Measurements from ENCODE around the gene TTC34.

Gene TTC34

GRCh38 chr1:2845869-2846268, 44.4 kb upstream of the TTC34 start:
- no peak overlapping the region for H3K4me3 ChIP-seq (ENCODE audit: low read depth, low read length)
- no peak overlapping the region for H3K27ac ChIP-seq
- TF ChIP-seq CTCF (IDR thresholded peaks at IDR 0.05) = no peak

GRCh38 chr1:2840036-2840809, 38.7 kb upstream of the TTC34 start:
- Histone ChIP-seq H3K79me2 (no peaks in the 10 kb centered on the region), H3K4me1 (no peaks in the 10 kb centered on the region), H3K4me2 (ENCODE audit: low read length) (no peak overlapping the region), H3K27ac (no peak overlapping the region), H3K27me3 (ENCODE audit: control insufficient read depth, insufficient read depth, low read length) (no peaks in the 10 kb centered on the region), H3K36me3 (ENCODE audit: control insufficient read depth, insufficient read depth, low read length) (no peaks in the 10 kb centered on the region), H3K9ac (no peak overlapping the region), H3K4me3 (ENCODE audit: low read depth, low read length) (no peak overlapping the region), H2AFZ (no peak overlapping the region), H3K9me3 (ENCODE audit: control insufficient read depth, low read length) (peaks cover 2% of the 10 kb centered on the region)
- no peak for TF ChIP-seq CTCF (IDR thresholded peaks at IDR 0.05)

More at GRCh38 chr1:2845869-2846268, 44.4 kb upstream of the TTC34 start:
- no peaks in the 10 kb centered on the region for H3K4me1 ChIP-seq
- no peaks in the 10 kb centered on the region for H3K79me2 ChIP-seq
- H3K4me2 ChIP-seq (ENCODE audit: low read length) = no peak overlapping the region
- no peaks in the 10 kb centered on the region for H3K36me3 ChIP-seq (ENCODE audit: control insufficient read depth, insufficient read depth, low read length)
- H3K27me3 ChIP-seq (ENCODE audit: control insufficient read depth, insufficient read depth, low read length) = no peaks in the 10 kb centered on the region
- H3K9ac ChIP-seq = no peak overlapping the region
- peaks cover 3% of the 10 kb centered on the region for H3K9me3 ChIP-seq (ENCODE audit: control insufficient read depth, low read length)
- no peak overlapping the region for H2AFZ ChIP-seq

DNA sequence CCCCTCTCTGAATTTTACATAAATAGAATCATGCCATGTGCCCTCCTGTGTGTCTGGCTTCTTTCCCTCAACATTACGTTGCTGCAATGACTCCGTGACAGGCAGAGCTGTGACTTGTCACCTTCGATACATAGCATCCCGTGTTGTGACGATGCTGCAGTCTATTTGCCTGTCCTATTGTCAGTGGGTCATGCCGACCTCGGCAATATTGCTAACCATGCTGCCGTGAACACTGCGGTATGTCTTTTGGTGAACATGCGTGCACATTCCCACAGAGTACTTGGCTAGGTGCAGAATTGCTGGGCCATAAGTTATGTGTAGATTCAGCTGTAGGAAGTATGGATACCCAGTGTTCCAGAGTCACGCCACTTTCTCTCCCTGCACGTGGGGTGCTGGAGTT, 36.3 kb upstream of the TTC34 start:
- H3K9me3 ChIP-seq (ENCODE audit: control insufficient read depth, low read length) = no peaks in the 10 kb centered on the region

DNA sequence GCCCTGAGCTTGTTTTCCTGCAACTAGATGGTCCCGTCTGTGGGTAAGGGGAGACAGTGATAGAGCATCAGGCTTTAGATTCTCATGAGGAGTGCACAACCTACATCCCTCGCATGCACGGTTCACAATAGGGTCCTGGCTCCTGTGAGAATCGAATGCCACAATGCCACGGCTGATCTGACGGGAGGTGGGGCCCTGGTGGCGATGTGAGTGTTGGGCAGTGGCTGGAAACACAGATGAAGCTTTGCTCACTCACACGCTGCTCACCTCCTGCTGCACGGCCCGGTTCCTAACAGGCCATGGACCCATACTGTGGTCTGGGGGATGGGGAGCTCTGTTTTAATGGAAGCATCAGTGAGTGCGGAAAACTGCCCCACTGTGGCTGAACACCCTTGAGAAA, 35.8 kb upstream of the TTC34 start:
- Histone ChIP-seq H3K9me3 (ENCODE audit: control insufficient read depth, low read length) (no peaks in the 10 kb centered on the region), H2AFZ (no peak overlapping the region), H3K9ac (no peak overlapping the region), H3K79me2 (no peaks in the 10 kb centered on the region), H3K27ac (no peak overlapping the region), H3K4me2 (ENCODE audit: low read length) (no peak overlapping the region), H3K4me3 (ENCODE audit: low read depth, low read length) (no peak overlapping the region), H3K27me3 (ENCODE audit: control insufficient read depth, insufficient read depth, low read length) (no peaks in the 10 kb centered on the region), H3K4me1 (no peaks in the 10 kb centered on the region), H3K36me3 (ENCODE audit: control insufficient read depth, insufficient read depth, low read length) (no peaks in the 10 kb centered on the region)
- TF ChIP-seq CTCF (IDR thresholded peaks at IDR 0.05) = no peak

More for the DNA sequence above, 36.3 kb upstream of the TTC34 start:
- Histone ChIP-seq H3K27me3 (ENCODE audit: control insufficient read depth, insufficient read depth, low read length) (no peaks in the 10 kb centered on the region), H3K36me3 (ENCODE audit: control insufficient read depth, insufficient read depth, low read length) (no peaks in the 10 kb centered on the region), H3K79me2 (no peaks in the 10 kb centered on the region), H3K4me2 (ENCODE audit: low read length) (no peak overlapping the region), H3K4me1 (no peaks in the 10 kb centered on the region), H2AFZ (no peak overlapping the region), H3K4me3 (ENCODE audit: low read depth, low read length) (no peak overlapping the region), H3K9ac (no peak overlapping the region), H3K27ac (no peak overlapping the region)
- no peak for TF ChIP-seq CTCF (IDR thresholded peaks at IDR 0.05)

All from parathyroid adenoma (tissue), 2 donors.